ENCODE measurements around the gene SMAP1. TPM values are rescaled to one million over a fixed set of nuclear protein-coding genes. Genes with fewer than 3 reads are reported as not detected.

SMAP1 gene
- total RNA-seq, 2 donors from 2014 or later, result 36.6 to 49.4 TPM

- Mint-ChIP-seq H3K27me3 (ENCODE audit: insufficient read depth) (no peaks in the 10 kb centered on the region), H3K4me3 (no peak overlapping the region), H3K27ac (no peak overlapping the region), H3K9me3 (no peaks in the 10 kb centered on the region), H3K36me3 (ENCODE audit: low read depth) (peaks cover 3% of the 10 kb centered on the region), H3K4me1 (no peaks in the 10 kb centered on the region)
- TF ChIP-seq CTCF (conservative IDR thresholded peaks at IDR 0.05), result no peak
- H3K9ac ChIP-seq (ENCODE audit: extremely low read depth, low read length, poor library complexity, severe bottlenecking), result no peak overlapping the region
- no peak overlapping the region for H3K4me3 ChIP-seq (ENCODE audit: low read length)
- no peaks in the 10 kb centered on the region for H3K36me3 ChIP-seq (ENCODE audit: control insufficient read depth, insufficient read depth, low read length)
- no peaks in the 10 kb centered on the region for H3K27me3 ChIP-seq (ENCODE audit: control insufficient read depth, insufficient read depth, low read length, poor library complexity, severe bottlenecking)
- no peak overlapping the region for H3K27ac ChIP-seq (ENCODE audit: low read depth, low read length)
- peaks cover 5% of the 10 kb centered on the region for H3K9me3 ChIP-seq (ENCODE audit: control insufficient read depth, low read length)
- no peak for DNase-seq
- H3K4me1 ChIP-seq (ENCODE audit: control insufficient read depth, insufficient read depth, low read length), result no peaks in the 10 kb centered on the region
- WGBS, 2 experiments (ENCODE audit: insufficient coverage in 1 of 2, insufficient read length in 1 of 2), result 100% methylated on average over 2 to 3 of the region's 3 CpGs
Measured at GRCh38 chr6:70831427-70831826, 163.7 kb downstream of the SMAP1 start.

- TF ChIP-seq CTCF (conservative IDR thresholded peaks at IDR 0.05), result no peak
- H3K27me3 ChIP-seq (ENCODE audit: control insufficient read depth, insufficient read depth, low read length, poor library complexity, severe bottlenecking), result no peaks in the 10 kb centered on the region
- no peak overlapping the region for H3K27ac ChIP-seq (ENCODE audit: low read depth, low read length)
- no peak overlapping the region for H3K4me3 Mint-ChIP-seq
- H3K36me3 Mint-ChIP-seq (ENCODE audit: low read depth), result peaks cover 3% of the 10 kb centered on the region
- WGBS, 2 experiments (ENCODE audit: insufficient coverage in 1 of 2, insufficient read length in 1 of 2), result 91% methylated on average over 2 of the region's 2 CpGs; no CpG with 5 or more reads in 1 of the 2 experiments
- H3K27me3 Mint-ChIP-seq (ENCODE audit: insufficient read depth), result no peaks in the 10 kb centered on the region
- no peak overlapping the region for H3K9ac ChIP-seq (ENCODE audit: extremely low read depth, low read length, poor library complexity, severe bottlenecking)
- H3K9me3 Mint-ChIP-seq, result no peaks in the 10 kb centered on the region
- H3K27ac Mint-ChIP-seq, result no peak overlapping the region
- no peak for DNase-seq
- H3K4me1 ChIP-seq (ENCODE audit: control insufficient read depth, insufficient read depth, low read length), result no peaks in the 10 kb centered on the region
- H3K36me3 ChIP-seq (ENCODE audit: control insufficient read depth, insufficient read depth, low read length), result no peaks in the 10 kb centered on the region
- no peak overlapping the region for H3K4me3 ChIP-seq (ENCODE audit: low read length)
- peaks cover 5% of the 10 kb centered on the region for H3K9me3 ChIP-seq (ENCODE audit: control insufficient read depth, low read length)
- H3K4me1 Mint-ChIP-seq, result no peaks in the 10 kb centered on the region
Measured at GRCh38 chr6:70834520-70834919, 166.8 kb downstream of the SMAP1 start.

GRCh38 chr6:70838907-70839285 is 171.2 kb downstream of the SMAP1 start:
- H3K9me3 Mint-ChIP-seq, result no peaks in the 10 kb centered on the region
- no peaks in the 10 kb centered on the region for H3K4me1 Mint-ChIP-seq
- no peak overlapping the region for H3K4me3 ChIP-seq (ENCODE audit: low read length)
- DNase-seq, result no peak
- H3K36me3 ChIP-seq (ENCODE audit: control insufficient read depth, insufficient read depth, low read length), result peaks cover 6% of the 10 kb centered on the region
- no peaks in the 10 kb centered on the region for H3K9me3 ChIP-seq (ENCODE audit: control insufficient read depth, low read length)
- no peak for TF ChIP-seq CTCF (conservative IDR thresholded peaks at IDR 0.05)
- no peak overlapping the region for H3K27ac Mint-ChIP-seq
- no peak overlapping the region for H3K9ac ChIP-seq (ENCODE audit: extremely low read depth, low read length, poor library complexity, severe bottlenecking)
- no peaks in the 10 kb centered on the region for H3K36me3 Mint-ChIP-seq (ENCODE audit: low read depth)
- H3K4me1 ChIP-seq (ENCODE audit: control insufficient read depth, insufficient read depth, low read length), result no peaks in the 10 kb centered on the region
- H3K27me3 Mint-ChIP-seq (ENCODE audit: insufficient read depth), result no peaks in the 10 kb centered on the region
- no peaks in the 10 kb centered on the region for H3K27me3 ChIP-seq (ENCODE audit: control insufficient read depth, insufficient read depth, low read length, poor library complexity, severe bottlenecking)
- no peak overlapping the region for H3K27ac ChIP-seq (ENCODE audit: low read depth, low read length)
- H3K4me3 Mint-ChIP-seq, result no peak overlapping the region
- WGBS, 2 experiments (ENCODE audit: insufficient coverage in 1 of 2, insufficient read length in 1 of 2), result 96% methylated on average over 2 of the region's 2 CpGs; no CpG with 5 or more reads in 1 of the 2 experiments

All from endodermal cell (in vitro differentiated cells).